HG03342 (cell line): ENCODE measurements around the gene COL15A1.
"Not testable (repeated sequence)": the region's sequence is repeated elsewhere in the genome, so short reads cannot be mapped to it uniquely, and the experiment has no call there.

Experiments used
- ATAC-seq: cut with Tn5 transposase; IDR thresholded peaks from one replicate; pipeline ENCODE4 v1.9.1; 2021; ENCODE audit warnings: mild to moderate bottlenecking, moderate library complexity; ENCODE audit not compliant: unreplicated experiment

The COL15A1 gene

DNA sequence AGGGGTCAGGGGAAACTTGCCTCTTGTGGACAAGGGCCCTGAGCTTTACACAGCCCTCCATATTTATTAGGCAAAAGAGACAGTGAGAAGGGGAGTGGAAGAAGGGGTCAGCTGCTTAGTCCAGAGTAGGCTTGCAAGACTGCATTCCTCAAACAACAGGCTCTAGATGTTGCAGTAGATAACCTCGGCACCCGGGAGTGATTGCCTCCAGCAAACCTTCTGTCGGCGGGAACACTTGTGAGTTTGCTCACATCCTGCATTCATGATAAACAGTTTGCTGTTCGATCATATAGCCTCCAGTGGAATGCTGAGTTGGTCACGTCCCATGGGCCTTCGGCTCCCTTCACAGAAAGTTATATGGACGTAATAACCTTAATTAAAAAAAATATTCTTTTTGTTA, 66.7 kb downstream of the COL15A1 start:
- ATAC-seq = not testable (repeated sequence)

DNA sequence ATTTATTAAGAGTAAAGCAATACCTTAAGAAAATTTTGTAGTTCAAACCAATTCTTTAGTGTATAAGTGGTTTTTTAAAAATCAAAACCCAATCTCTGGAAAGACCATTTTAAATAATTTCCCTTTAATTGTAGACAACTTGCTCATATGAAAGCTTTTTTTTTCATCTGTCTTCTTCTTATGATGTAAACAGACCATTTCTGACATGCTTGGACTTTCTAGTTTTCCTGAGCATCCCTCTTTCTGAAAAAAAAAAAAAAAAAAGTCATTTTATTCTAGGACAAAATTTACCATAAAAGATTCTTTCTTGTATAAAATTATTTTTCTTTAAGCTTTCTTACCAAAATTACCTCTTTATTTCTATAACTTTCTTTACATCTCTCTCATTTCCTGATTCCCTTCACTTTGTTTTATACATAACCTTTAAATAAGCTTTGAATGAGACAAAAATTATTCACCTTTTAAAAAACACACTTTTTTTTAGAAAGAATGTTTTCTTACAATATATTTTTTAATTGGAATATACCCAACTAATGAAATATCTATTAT, 67.5 kb downstream of the COL15A1 start:
- ATAC-seq = no peak

DNA sequence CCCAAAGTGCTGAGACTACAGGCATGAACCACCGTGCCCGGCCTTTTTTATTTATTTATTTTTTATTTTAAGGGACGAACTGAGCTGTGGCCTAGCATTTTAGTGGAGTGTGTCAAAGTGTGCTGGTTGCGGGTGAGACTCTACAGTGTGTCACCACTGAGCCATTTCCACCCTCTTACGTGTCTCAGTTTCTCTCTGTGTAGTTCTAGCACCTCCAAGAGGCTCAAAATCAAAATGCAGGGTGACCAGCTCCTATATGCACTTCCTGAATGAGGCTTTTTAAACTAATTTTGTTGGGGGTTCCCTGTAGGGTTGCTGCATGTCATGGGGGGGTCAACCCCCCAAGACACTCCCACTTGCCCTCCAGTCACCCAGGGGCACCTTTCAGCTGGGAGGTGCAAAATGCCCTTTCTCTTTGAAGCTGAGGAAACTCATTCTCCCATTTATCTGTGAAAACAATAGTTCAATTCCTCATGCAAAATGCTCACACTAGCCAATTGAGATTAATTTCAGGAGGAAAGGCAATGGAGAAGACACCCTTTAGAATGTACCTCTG, 69.3 kb downstream of the COL15A1 start:
- no peak for ATAC-seq

- no peak for ATAC-seq
Observed at GRCh38 chr9:99013550-99013949, 69.8 kb downstream of the COL15A1 start.

DNA sequence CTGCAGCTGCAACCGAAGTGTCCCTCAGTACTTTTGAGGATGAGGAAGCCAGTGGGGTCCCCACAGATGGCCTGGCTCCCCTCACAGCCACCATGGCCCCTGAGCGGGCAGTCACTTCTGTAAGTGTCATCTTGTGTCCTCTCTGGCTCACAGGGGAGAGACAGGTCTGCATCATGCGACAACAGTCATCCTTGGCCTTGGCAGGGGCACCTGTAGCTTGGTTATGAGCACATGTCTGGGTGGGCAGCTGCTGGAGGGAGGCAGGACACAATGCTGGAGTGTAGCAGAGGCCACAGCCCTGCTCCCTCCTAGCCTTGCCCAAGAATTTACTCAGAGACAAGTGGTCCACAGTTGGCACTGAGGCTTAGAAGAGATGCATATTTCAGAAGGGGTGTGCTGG, 71.7 kb downstream of the COL15A1 start:
- ATAC-seq = no peak

GRCh38 chr9:99015890-99016289, 72.2 kb downstream of the COL15A1 start:
- no peak for ATAC-seq

GRCh38 chr9:99016681-99017387, 73.1 kb downstream of the COL15A1 start:
- ATAC-seq = no peak

DNA sequence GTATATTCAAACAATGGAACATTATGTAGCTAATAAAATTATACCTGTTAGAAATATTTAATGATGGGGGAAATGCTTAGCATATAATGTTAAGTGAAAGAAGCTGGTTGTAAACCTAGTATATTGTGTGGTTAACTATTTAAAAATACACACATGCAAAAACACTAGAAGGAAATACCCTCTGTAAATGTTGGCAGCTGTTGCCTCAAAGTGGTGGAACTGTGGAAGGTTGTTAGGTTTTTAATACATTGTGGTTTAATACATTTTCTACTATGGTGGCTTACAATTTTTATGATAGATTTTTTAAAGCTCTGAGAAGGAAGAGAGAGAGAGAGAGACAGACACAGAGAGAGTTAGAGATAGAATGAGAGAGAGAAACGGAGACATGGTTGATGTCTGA, 74.9 kb downstream of the COL15A1 start:
- ATAC-seq = no peak

DNA sequence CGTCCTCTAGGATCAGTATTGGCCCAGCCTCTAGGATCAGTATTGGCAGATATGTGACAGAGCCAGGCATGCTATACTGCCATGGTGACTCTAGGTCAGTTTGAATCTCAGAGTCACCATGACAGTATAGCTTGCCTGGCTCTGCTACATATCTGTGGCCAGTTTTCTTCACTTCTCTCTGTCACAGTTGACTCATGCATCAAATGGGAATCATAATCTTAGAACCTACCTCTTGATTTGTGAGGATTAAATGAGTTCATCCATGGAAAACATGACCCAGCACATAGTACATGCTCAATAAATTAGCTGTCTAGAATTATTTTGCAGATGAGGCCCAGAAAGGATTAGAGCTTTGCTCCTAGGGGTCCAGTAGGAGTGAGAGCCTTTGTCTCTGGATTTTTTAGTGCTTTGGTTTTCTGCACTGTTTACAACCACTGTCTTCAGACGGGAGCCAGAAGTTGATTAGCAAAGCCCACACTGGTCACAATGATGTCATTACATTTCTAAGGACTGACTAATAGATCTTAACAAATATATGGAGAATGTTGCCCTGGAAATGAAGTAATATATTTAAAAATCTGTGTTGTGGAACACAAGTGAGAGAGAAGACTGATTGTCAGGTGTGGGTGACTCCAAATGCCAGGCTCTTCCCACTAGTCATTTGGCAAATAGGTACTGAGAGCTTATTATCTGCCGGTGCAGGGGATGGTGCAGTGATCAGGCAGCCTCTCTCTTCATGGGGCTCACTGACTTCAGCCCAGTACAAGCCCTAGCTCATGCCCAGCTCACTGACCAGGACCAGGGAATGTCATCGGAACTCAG, 76.0 kb downstream of the COL15A1 start:
- no peak for ATAC-seq

DNA sequence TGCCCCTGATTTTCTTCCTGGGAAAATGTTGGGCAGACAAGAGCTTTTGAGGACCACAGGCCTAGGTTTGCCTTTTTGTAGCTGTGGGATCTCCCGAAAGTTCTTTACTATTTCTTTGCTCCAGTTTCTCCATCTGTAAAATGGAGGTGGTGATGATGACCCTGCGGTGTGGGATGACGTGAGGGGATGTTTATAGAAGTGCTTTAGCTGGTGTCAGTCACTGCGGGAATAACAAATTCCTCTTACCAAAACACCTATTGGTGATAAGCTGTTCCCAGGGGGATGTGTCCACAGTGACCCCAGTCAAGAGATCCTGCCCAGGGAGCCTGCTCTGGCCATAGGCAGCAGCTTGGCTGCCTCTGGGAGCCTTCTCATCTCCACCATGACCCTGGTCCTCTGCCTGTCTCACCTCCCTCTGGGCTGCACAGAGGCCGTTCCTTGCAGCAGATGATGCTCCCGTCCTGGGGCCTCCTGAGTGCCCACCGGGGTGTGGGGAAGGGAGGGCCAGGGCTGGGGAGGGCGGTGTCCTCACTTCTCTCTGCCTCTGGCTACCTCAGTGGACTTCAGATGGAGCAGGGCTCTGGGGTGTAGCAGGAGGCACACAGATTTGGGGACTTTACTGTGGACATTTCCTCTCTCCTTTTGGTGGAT, 77.2 kb downstream of the COL15A1 start:
- no peak for ATAC-seq

GRCh38 chr9:99021512-99021911, 77.8 kb downstream of the COL15A1 start:
- ATAC-seq = no peak

DNA sequence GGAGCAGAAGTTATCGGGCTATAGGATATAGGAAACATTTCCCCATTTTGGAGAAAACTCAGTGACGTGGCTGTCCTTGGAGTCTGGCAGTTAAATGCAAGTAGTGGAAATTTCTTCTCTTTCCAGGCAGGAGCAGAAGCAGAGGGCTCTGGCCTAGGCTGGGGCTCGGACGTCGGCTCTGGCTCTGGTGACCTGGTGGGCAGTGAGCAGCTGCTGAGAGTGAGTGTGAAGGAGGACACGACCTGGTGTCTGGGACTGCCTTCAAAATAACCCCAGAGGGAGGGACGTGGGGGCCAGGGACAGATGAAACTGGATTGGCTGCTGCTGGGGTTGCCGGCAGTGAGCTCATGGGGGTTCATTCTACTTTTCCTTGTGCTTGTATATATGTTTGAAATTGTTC, 79.5 kb downstream of the COL15A1 start:
- ATAC-seq = no peak

DNA sequence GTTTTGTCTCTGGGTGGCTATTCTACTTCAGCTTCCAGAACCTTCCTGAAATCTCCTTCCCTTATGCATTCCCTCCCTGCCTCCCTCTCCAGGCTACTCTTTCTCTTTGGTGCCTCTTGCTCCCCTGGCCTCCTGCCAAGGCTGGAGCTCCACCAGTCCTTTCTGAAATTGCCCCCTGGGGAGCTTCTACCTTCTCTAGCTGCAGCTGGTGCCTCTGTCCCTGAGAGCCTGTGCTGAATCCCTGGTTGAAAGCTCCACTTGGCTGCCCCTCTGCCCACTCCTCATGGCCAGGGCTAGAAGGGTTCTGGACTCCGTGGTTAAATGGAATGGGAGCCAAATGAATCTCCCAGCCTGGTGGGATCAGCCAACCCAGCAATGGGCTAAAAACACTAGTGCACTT, 80.1 kb downstream of the COL15A1 start:
- no peak for ATAC-seq

DNA sequence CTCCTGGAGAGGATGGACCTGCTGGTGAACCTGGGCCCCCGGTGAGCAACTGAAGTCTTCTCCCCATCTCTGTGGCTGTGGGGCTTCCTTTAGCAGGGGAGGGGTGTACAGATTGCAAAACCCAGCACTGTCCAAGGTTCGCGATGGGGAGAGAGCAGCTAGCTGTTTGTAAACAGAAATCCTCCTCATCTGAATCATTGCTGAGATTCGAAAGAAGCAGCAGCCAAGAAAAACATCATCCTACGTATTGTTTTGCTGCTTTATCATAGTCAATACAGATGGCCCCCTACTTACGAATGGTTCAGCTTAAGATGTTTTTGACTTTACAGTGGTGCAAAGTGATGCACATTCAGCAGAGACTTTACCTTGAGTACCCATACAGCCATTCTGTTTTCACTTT, 81.3 kb downstream of the COL15A1 start:
- no peak for ATAC-seq

DNA sequence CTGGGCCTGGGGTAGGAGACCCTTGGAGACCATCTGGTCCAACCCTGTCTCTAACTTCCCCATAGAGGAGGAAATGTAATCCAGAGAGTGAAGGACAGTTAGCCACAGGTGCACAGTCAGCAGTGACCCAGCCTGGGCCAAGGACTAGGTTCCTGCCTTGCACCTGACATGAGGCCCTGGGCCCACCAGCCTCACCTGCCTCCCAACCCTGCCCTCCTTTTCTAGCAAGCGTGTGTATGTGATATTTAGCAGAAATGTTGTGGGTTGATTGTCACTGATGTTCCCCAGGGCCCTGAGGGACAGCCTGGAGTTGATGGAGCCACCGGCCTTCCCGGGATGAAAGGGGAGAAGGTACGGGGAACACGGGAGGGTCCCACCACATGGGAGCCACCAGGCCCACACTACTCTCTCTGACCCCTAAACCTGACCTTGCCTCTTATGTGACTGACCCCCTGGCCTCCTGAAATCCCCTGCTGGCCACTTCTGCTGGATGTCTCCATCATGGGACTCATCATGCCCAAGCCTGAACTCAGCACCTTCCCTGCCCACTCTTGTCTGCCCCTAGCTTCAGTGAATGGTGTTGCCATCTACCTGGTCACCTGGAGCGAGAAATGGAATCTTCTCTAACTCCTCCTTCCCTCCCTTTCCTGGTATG, 82.0 kb downstream of the COL15A1 start:
- ATAC-seq = no peak

- ATAC-seq = no peak
Observed at GRCh38 chr9:99026271-99026955, 82.7 kb downstream of the COL15A1 start.

- ATAC-seq = no peak
Observed at GRCh38 chr9:99026956-99027298, 83.2 kb downstream of the COL15A1 start.

DNA sequence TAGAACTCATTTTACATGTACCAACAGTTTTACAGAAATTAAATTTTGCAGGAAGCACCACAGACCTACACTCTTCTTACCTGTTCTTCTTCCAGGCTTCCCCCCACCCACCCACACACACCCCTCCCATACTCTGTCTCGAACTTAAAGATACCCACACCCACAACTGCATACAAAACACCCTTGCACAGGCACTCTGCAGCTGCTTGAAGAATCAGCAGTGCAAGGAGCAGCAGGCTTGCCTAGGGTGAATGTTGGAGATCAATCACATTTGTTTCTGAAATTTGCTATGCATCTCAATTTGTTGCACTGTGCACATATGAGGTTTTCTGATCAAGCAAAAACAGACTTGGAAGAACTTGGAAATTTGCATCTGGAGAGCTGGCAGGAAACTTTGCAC, 83.7 kb downstream of the COL15A1 start:
- ATAC-seq = no peak

DNA sequence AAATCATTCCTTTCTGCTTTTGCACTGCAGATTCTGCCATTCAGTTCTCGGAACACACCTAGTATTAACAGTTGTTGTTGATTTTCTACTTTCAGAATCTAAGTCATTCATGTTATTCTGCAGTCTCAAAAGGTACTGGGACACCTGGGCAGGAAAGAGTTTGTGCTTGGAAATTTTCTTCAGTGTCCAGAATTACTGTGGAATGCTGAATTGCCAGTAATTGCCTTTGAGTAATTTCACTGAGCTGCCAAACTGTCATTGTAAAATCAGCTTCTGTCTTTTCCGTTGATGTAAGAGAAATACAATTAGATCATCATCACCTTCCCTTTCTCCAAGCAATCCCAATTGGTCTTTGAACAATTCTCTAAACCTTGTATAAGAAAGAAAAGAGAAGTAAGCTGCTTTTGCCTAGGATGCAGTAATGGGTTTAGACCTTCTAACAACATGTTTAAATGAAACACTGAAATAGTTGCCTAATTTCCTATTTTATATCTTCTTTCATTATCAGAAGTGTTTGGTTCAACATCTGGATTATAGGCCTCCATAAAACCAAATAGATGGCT, 85.5 kb downstream of the COL15A1 start:
- no peak for ATAC-seq

- ATAC-seq = no peak
Observed at GRCh38 chr9:99030092-99030511, 86.4 kb downstream of the COL15A1 start.
